HG03175 (cell line): ENCODE results near the gene FSTL5.

Source experiments
- ATAC-seq: cut with Tn5 transposase; IDR thresholded peaks from one replicate; pipeline ENCODE4 v1.9.1; 2021; ENCODE audit warnings: mild to moderate bottlenecking, moderate library complexity; ENCODE audit not compliant: unreplicated experiment

FSTL5 gene

DNA sequence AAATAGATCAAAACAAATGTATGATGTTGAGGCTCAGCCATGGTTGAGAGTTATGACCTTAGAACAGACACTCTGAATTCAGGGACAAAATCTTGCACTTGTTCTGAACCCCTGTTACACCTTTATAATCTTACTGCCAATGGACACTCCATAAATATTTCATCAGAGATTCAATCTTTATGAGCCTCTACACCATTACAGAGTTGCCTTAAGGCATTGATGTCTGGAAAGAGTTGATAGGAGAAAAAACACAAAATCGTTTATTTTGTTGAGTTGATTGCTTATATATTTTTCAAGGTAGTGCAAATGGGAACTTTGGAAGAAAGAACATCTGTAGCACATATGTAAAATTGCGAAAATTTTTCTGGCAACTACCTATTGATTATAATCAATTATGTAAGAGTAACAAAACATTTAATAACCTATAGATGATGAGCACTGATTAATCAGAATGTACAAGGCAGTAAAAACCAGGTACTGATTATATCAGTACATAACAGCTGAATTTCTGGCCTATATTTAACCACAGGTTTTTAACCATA is 568.5 kb downstream of the FSTL5 start:
- no peak for ATAC-seq

GRCh38 chr4:161585011-161585410 is 578.8 kb downstream of the FSTL5 start:
- ATAC-seq, result no peak

- ATAC-seq, result no peak
Measured at GRCh38 chr4:161583549-161583948, 580.3 kb downstream of the FSTL5 start.

DNA sequence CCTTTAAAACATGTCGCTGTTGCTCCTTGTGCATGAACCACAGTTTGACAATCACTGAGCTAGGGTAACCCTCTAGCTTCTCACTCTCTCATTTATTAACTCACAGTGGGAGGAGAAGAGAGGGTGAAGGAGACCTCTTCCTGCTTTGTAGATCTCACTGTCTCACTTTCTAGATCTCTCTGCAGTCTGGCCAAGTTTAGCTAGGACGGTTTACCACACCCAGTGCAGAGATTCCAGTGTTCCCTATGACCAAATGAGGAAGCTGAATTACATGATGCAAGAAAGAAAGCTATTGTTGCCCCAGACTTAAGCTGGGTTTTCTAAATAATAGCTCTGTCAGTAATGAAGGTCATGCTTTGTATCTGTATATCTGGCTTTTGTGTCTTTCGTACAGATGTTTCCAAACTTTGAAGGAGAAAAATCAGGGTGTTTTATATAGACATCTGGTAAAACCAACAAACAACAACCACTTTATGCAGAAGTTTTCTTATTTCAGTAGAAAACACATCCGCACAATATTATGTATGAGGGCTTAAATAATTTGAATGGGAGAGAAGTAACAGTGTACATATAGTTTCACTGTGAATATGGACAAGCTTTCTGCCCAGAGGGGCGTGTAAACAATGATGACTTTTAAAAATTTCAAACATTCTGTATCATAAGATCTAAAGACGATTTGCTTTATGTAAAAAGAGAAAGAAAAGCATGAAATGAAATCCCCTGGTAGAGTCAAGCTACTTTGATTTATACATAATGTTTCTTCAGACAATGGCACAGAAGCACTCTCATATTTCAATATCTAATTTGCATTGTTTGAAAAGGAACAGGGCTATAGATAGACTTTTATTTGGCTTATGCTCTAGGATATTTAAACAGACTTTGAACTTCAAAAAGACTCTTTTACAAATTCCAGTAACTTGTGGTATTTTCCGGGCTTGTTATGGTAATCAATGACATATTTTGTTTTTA is 582.3 kb downstream of the FSTL5 start:
- peak; percentile 63 for ATAC-seq

DNA sequence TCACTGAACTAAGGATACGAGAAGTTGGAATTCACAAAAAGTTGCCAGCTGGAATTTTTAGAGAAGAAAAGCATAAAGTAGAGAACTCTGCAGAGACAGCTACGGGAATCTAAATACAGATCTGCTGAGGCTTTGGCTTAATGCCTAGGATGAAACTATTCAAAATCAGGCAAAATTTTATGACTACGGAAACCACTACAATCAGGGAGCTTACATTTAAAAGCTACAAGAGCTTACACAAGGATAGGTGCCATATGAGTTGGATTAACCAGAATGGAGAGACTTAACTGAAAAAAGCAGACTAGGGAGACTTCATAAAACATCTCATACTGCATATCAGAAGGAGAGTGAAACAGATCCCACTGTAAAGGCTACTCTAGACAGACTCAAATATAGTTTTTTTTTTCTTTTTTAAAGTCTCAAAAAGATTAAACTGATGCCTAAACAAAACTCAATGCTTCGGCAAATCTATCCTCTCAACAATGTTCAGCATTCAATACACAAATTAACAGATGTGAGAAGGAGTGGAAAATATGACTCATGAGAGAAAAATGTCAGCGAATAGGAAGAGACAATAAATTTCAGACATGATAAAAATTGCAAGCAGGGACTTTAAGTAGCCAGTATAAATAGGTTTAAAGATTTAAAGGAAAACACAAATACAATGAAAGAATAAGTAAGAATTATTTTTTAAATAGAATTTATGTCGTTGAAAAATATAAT is 586.1 kb downstream of the FSTL5 start:
- ATAC-seq, result no peak

GRCh38 chr4:161573836-161574235 is 590.0 kb downstream of the FSTL5 start:
- no peak for ATAC-seq

GRCh38 chr4:161564230-161564834 is 599.5 kb downstream of the FSTL5 start:
- ATAC-seq, result no peak

- ATAC-seq, result peak; percentile 67
Measured at GRCh38 chr4:161555689-161556660, 607.8 kb downstream of the FSTL5 start.

GRCh38 chr4:161554372-161554990 is 609.3 kb downstream of the FSTL5 start:
- no peak for ATAC-seq

DNA sequence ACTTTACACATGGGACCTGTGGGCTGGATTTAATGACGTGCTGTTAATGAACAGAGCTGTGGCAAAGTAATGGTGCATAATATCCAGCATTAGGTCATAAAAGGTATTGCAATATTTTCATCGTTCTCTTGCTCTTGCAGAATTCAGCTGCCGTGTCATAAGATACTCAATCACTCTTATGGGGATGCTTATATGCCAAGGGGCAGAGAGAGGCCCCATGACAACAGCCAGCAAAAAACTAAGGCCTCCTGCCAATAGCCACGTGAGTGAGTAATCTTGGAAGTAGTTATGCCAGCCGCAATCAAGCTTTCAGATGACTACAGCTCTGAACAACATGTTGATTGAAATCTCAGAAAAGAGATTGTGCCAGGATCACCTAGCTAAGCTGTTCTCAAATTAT is 616.9 kb downstream of the FSTL5 start:
- no peak for ATAC-seq

DNA sequence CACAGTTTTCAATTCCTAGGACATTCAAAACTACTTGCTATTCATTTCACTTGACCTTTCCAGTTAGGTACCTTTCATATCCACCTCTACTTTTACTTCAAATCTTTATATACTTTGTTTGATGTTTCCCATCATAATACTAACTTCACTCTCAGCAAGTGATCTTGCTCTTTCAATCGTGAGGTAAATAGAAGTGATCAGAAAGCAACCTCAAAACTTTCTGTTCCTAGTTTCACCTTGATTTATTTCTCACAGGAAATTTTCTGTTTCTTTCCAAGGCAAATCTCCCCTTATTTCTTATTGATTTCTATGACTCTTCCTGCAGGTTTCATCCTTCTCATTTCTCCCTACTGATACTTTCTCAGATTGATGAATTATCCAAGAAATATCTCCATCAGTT is 623.5 kb downstream of the FSTL5 start:
- ATAC-seq, result no peak

- no peak for ATAC-seq
Measured at GRCh38 chr4:161538941-161539340, 624.9 kb downstream of the FSTL5 start.

GRCh38 chr4:161530710-161531109 is 633.1 kb downstream of the FSTL5 start:
- no peak for ATAC-seq

DNA sequence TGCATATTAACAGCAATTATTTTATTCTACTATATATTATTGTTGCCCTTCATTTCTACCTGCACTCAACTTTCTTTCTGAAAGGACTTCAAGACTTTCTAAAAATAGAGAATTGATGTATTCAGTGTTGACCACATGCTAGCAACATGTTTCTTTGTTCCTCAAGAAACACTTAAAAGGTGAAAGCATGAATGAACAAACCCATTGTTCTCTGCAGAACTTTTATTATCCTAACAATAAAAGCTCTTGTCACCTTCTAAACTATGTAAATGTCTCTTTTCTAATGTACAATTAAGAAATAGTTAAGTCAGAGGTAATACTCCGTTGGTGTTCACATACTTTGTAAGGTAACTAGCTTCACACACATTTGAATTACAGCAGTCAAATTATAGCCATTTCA is 638.7 kb downstream of the FSTL5 start:
- ATAC-seq, result no peak

GRCh38 chr4:161522031-161522430 is 641.8 kb downstream of the FSTL5 start:
- ATAC-seq, result no peak

- no peak for ATAC-seq
Measured at GRCh38 chr4:161519611-161520010, 644.2 kb downstream of the FSTL5 start.

DNA sequence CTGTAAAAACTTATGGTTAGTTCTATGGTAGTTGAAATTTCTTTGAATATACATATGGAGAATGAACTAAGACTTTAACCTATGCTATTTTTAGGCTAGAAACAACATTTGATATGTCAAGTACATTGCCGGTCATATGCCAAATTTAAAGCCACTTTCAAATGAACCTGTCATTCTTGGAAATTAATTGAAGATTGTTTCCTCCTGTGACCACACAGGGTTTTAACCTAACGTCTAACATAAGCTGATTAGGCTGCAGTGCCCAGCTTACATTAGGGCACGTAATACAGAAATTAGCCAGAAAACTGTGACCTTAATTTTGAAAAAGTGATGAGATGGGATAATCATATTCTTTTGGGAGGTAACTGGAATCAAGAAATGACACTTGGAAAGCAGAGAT is 645.9 kb downstream of the FSTL5 start:
- ATAC-seq, result no peak

- ATAC-seq, result no peak
Measured at GRCh38 chr4:161505141-161505540, 658.7 kb downstream of the FSTL5 start.

DNA sequence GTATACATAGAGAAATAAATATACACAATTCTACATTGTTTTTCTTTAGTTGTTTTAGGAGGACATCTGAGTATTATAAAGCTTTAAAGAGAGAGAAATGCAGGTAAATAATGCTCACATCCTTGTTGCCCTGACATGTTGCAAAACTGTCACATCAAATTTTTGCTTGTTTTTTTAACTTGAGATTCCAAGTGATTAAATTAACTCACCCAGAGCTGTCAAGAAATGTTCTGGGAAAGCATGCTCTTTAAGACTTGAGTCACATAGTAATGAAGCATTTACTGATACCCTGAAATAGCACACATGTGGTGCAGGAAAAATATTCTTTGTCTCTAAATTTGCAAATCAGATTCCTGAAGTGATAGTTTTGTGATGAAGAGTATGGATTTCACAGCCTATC is 665.6 kb downstream of the FSTL5 start:
- ATAC-seq, result no peak

- ATAC-seq, result no peak
Measured at GRCh38 chr4:161486461-161486860, 677.3 kb downstream of the FSTL5 start.
